Measurements from ENCODE around the gene TNS3.

The TNS3 gene

GRCh38 chr7:47418601-47419309, 163.2 kb downstream of the TNS3 start:
- no peak for DNase-seq

DNA sequence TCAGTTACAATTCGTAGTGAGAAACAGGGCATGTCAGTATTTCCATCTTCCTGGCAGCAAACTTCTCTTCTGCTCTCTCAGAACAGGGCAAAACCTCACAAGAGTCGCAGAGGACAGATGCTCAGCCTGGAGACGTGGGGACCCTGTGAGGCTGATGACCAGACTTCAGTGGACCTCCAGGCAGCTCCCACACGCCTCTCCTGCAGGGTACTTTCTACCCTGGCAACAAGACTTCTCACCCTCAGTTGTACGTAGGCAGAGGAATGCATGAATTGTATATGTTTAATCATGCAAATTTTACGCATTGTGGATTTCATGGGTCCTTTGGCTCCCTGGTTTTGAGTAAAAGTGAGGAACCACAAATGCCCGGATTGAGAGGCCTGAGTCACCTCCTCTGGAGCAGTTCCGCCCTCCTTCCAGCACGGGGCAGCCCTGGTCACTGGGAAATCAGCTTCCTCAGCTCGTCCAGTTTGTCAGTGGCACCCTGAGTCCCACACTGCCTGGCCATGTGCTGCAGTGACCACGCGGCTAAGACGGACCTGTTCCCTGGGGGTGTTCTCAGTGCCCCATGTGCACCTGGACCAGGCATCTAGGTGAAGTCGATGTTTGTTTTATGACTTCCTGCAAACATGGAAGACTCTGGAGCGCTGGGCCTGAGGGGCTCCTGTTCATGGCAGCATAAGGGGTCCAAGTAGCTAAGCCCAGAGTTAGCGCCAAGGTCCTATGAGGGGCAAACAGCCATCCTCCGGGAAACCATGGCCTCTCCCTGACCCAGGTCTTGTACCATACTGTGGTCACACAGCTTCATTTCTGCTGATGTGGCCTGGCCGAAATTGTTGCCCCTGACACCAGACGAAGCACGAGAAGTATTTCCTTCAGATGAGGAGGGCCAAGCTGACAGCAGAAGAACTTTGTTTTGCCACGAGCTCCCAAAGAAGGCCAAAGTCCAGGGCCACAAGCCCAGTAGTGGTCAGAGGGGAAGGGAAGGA, 165.1 kb downstream of the TNS3 start:
- DNase-seq: no peak

- no peak for DNase-seq
Measured at GRCh38 chr7:47415318-47416212, 166.3 kb downstream of the TNS3 start.

GRCh38 chr7:47414342-47415317, 167.3 kb downstream of the TNS3 start:
- DNase-seq: no peak

DNA sequence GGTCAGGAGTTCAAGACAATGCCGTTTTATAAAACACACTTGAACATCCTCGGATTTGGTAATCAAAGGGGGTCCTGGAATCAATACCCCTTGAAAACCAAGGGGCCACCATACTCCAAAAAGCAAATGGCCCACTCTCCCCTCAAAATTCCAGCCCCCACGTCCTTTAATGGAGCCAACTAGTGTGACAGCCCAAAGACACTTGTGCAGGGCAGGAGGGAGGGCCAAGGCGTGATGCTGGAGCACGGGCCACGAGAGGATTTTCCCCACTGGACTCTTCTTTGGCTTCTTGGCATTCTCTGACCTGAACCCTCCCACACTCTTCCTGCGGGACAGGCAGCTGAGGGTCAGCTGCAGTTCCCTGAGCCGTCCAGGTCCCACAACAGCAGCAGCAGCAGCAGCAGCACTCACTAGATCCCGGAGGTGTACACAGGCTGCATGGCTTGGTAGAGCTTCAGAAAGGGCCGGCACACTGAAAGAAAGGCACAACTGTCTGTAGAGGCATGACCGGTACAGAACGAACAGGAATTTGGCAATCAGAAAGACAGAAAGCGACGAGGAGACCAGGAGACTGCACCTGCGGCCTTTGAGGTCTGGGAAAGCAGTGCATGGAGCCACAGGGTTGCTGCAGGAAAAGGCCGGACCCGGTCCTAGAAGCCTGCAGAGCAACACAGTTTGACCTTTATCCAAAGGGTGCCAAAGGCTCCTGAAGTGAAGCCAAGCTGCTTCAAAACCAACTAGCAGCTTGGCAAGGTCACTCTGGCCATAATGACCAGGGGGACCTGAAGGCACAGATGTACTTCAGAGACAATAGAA, 168.2 kb downstream of the TNS3 start:
- no peak for DNase-seq

DNA sequence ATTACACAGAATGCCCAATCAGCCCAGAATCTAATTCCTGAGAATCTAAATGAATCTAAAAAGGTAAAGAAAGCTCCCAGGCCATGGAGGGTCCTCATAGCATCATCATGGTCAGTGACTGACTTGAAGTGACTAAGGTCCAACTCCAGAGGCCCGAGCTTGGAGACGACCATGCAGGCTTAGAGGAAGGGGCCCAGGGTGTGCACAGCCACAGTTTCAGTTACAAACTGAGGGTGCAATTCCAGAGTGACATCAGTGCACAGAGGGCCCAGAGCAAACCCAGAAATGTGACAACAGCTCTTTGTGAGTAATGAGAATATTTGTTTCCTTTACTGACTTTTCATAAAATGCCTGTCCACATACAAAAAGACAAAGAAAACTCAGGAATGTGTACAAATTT, 170.0 kb downstream of the TNS3 start:
- DNase-seq: no peak

DNA sequence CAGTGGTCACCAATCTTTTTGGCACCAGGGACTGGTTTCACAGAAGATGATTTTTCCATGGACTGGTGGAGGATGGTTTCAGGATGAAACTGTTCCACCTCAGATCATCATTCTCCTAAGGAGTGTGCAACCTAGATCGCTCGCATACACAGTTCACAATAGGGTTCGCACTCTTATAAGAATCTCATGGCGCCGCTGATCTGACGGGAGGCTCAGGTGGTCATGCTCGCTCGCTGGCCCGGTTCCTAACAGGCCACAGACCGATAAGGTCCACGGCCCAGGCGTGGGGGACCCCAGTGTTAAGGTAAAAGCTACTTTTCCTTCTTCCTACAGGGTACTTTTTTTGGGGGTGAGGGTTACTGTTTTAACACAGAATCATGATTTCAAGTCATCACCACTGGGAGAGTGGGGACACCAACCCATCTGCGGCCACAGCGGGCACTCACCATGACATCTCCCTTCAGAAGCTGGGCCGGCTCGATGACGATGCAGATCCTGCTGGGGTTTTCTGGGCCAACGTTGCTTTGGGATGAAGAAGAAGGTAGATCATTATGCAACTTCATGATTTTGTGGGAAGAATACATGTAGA, 170.5 kb downstream of the TNS3 start:
- no peak for DNase-seq

GRCh38 chr7:47408675-47409074, 173.2 kb downstream of the TNS3 start:
- no peak for DNase-seq

GRCh38 chr7:47407821-47408674, 173.9 kb downstream of the TNS3 start:
- no peak for DNase-seq

- DNase-seq: no peak
Measured at GRCh38 chr7:47407136-47407535, 174.8 kb downstream of the TNS3 start.

DNA sequence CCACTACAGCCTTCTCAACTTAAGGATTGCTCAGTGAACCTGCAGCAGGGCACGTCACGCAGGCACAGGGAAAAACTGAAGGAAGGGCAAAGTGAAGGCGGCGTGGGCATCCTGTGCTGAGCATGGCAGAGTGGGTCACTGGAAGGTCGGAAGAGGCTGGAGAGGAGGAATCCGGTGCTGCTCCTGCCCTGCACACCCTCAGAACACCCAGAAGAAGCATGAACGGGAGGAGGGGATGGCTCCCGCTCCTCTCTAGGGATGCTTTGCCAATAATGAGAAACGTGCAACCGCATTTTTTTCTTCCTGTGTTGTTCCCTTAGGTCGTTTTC, 175.1 kb downstream of the TNS3 start:
- DNase-seq: no peak

GRCh38 chr7:47405921-47406800, 175.8 kb downstream of the TNS3 start:
- DNase-seq: no peak

GRCh38 chr7:47405286-47405904, 176.5 kb downstream of the TNS3 start:
- DNase-seq: no peak

DNA sequence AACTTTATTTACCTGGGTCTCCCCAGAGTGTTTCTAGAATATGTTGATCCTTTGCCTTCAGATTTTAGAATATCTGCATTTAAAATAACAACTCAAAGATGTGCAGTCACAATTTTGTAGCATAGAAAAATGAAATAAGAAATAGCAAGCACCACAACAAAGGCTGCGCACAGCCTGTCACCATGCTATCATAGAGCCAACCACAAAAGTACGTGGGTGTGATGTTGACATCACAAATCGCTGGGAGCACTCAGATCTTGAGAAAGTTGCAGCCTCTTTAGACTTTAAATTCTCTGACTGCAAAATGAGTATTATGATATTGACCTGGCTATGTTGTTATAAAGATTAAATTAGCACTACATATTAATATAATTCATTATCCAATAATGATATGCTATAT, 177.9 kb downstream of the TNS3 start:
- DNase-seq: no peak

- no peak for DNase-seq
Measured at GRCh38 chr7:47402941-47403866, 178.7 kb downstream of the TNS3 start.

All from T-helper 1 cell (primary cell).